Lung (tissue), 12 donors: ENCODE results near the gene SSH2. TPM values are rescaled to one million over a fixed set of nuclear protein-coding genes. Genes with fewer than 3 reads are reported as not detected.

Source experiments
- ATAC-seq: fragments of 200-7000 bp; cut with Tn5 transposase; one replicate; pipeline ENCODE4 v1.9.1; 2020; ENCODE audit warnings: moderate number of reproducible peaks; ENCODE audit not compliant: insufficient read depth, low FRiP score
- DNase-seq, 3 donors: peaks; one replicate each; pipeline ENCODE4 v3.0.0-alpha.2; 2013 to 2017
- H3K27ac ChIP-seq, 2 donors: one replicate each; pipeline ENCODE4 v1.5.1; 2013; ENCODE audit warnings: mild to moderate bottlenecking in 2 of 2, moderate library complexity in 2 of 2, control low read depth in 1 of 2, inconsistent platforms in 1 of 2, low read depth in 1 of 2, low read length in 1 of 2
- H3K27me3 ChIP-seq, 3 donors: one replicate each; pipeline ENCODE4 v1.5.1; 2013; ENCODE audit warnings: low read length in 2 of 3; ENCODE audit not compliant: control insufficient read depth in 3 of 3, insufficient read depth in 3 of 3
- H3K36me3 ChIP-seq, 4 donors: one replicate each; pipeline ENCODE4 v1.5.1; 2013; ENCODE audit warnings: low read length in 4 of 4, mild to moderate bottlenecking in 1 of 4, moderate library complexity in 1 of 4; ENCODE audit not compliant: control insufficient read depth in 4 of 4, insufficient read depth in 4 of 4
- H3K4me1 ChIP-seq, 5 donors: one replicate each; pipeline ENCODE4 v1.5.1; 2013; ENCODE audit warnings: low read length in 5 of 5, mild to moderate bottlenecking in 2 of 5, moderate library complexity in 1 of 5; ENCODE audit not compliant: control insufficient read depth in 5 of 5, insufficient read depth in 5 of 5
- H3K4me3 ChIP-seq: one replicate; pipeline ENCODE4 v1.5.1; 2013; ENCODE audit warnings: mild to moderate bottlenecking, control low read depth, moderate library complexity
- H3K9ac ChIP-seq, 2 donors: one replicate each; pipeline ENCODE4 v1.5.1; 2013; ENCODE audit warnings: low read length in 2 of 2, control low read depth in 1 of 2; ENCODE audit not compliant: insufficient read depth in 1 of 2
- H3K9me3 ChIP-seq, 4 donors: one replicate each; pipeline ENCODE4 v1.5.1; 2013; ENCODE audit warnings: low read length in 3 of 4, mild to moderate bottlenecking in 1 of 4, moderate library complexity in 1 of 4; ENCODE audit not compliant: control insufficient read depth in 4 of 4, insufficient read depth in 3 of 4
- WGBS, 2 donors: extraction: QIAGEN DNeasy Blood & Tissue Kit; methylation state at CpG; one replicate each; pipeline ENCODE4 v1.1.7; 2013; 5-methylcytosine and 5-hydroxymethylcytosine counted together
- polyA plus RNA-seq, 2 donors: library from polyadenylated mRNA; stranded (reverse); fragments of 200-250 nt; gene quantifications; one replicate each; pipeline ENCODE4 v1.2.1, GENCODE V29; 2013
- total RNA-seq, 2 donors: library from RNA; depleted of rRNA in 1 of 2; stranded (reverse); fragments of >200 nt in 1 of 2; gene quantifications; one replicate each; pipeline ENCODE4 v1.2.1, GENCODE V29; 2014 to 2021
- TF ChIP-seq, protein P1 (sequence below): IDR thresholded peaks from 2 replicates; pipeline ENCODE4 v1.5.1; 2012; ENCODE audit warnings: mild to moderate bottlenecking; ENCODE audit errors: control extremely low read depth, extremely low read depth
- donor health status: control.
- donor health status: control.
- donor health status: Bipolar disorder and iron deficiency.
- donor health status: healthy.
- donor health status: DM: yes; HTN: yes; CAD: no.

SSH2 gene
- total and polyA plus RNA-seq, 4 donors, result 23.4 to 69.4 (median 41.1) TPM

GRCh38 chr17:29930409-29931010 lies 482 bp upstream of the SSH2 start:
- Histone ChIP-seq H3K9me3 (no peaks in the 10 kb centered on the region), H3K27ac (peak overlapping the region; percentile 7 to 95), H3K4me1 (peaks cover 0 to 37% (median 9%) of the 10 kb centered on the region in 5 donors), H3K4me3 (peak overlapping the region; percentile 78), H3K36me3 (no peaks in the 10 kb centered on the region), H3K9ac (peak overlapping the region in 1 of 2 donors; percentile 56), H3K27me3 (no peaks in the 10 kb centered on the region)
- 0% methylated on average over 20 of the region's 20 CpGs for WGBS, 2 donors
- TF ChIP-seq, protein P1, sequence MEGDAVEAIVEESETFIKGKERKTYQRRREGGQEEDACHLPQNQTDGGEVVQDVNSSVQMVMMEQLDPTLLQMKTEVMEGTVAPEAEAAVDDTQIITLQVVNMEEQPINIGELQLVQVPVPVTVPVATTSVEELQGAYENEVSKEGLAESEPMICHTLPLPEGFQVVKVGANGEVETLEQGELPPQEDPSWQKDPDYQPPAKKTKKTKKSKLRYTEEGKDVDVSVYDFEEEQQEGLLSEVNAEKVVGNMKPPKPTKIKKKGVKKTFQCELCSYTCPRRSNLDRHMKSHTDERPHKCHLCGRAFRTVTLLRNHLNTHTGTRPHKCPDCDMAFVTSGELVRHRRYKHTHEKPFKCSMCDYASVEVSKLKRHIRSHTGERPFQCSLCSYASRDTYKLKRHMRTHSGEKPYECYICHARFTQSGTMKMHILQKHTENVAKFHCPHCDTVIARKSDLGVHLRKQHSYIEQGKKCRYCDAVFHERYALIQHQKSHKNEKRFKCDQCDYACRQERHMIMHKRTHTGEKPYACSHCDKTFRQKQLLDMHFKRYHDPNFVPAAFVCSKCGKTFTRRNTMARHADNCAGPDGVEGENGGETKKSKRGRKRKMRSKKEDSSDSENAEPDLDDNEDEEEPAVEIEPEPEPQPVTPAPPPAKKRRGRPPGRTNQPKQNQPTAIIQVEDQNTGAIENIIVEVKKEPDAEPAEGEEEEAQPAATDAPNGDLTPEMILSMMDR, result no peak
- peak in 1 of 3 donors; percentile 12 for DNase-seq
- ATAC-seq, result peak; percentile 4

DNA sequence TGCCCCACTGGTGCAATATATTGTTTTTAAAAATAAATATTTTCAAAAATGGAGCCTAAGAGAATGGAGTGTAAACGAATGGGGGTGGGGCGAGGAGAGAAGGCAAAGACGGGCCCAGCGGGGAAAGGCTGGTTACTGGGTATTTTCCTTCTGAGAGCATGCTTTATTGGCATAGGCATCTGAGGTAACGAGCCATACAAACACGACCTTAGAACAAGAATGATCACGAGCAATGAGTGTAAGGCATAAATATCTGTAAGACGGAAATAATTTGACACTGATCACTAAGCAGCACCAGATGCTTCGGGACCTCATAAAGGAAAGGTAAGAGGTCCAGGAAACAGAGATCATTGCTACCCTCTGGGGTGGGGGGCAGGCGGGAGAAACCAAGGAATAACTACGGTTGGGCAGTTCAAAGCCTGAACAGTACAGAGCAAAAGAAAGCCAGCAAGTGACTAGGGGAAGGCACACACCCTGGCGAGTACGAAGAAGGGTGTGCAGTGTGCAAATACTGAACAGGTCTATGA lies 959 bp downstream of the SSH2 start:
- peak overlapping the region; percentile 94 to 95 for H3K27ac ChIP-seq
- DNase-seq (peak; percentile 18 to 55 (median 40)), ATAC-seq (peak; percentile 5)
- peaks cover 0 to 37% (median 9%) of the 10 kb centered on the region in 5 donors for H3K4me1 ChIP-seq
- H3K9ac ChIP-seq, result peak overlapping the region; percentile 63 to 73
- H3K27me3 ChIP-seq, result no peaks in the 10 kb centered on the region
- H3K4me3 ChIP-seq, result peak overlapping the region; percentile 78
- WGBS, 2 donors, result 1 to 2% methylated on average over 13 of the region's 13 CpGs
- peaks cover 0 to 3% (median 0%) of the 10 kb centered on the region in 4 donors for H3K36me3 ChIP-seq
- TF ChIP-seq, protein P1, result no peak
- no peaks in the 10 kb centered on the region for H3K9me3 ChIP-seq

DNA sequence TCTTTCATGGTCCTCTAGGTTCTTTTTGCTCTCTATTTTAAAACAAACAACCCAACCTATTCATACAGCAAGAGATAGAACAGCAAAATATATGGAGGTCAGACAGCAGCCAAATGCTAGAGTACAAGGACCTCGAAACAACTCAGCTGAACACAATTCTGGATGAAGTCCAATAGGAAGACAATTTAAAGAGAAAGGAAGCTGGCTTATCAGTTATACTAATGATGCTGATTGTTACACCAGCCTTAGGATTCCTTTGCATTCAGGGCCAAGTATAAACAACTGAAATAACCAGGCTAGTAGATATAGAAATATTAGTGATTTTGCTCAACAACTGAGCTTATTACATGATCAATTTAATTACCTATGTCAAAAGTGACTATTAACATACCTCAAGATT lies 2.5 kb downstream of the SSH2 start:
- Histone ChIP-seq H3K4me1 (peaks cover 0 to 37% (median 9%) of the 10 kb centered on the region in 5 donors), H3K27me3 (no peaks in the 10 kb centered on the region), H3K9ac (peak overlapping the region in 1 of 2 donors; percentile 5), H3K27ac (no peak overlapping the region), H3K36me3 (peaks cover 0 to 3% (median 0%) of the 10 kb centered on the region in 4 donors), H3K4me3 (no peak overlapping the region), H3K9me3 (no peaks in the 10 kb centered on the region)
- peak in 2 of 3 donors; percentile 21 to 40 for DNase-seq
- ATAC-seq, result no peak
- TF ChIP-seq, protein P1, result no peak
- 19 to 20% methylated on average over 1 of the region's 1 CpG for WGBS, 2 donors
